ENCODE results near the gene NOG.

The NOG gene

DNA sequence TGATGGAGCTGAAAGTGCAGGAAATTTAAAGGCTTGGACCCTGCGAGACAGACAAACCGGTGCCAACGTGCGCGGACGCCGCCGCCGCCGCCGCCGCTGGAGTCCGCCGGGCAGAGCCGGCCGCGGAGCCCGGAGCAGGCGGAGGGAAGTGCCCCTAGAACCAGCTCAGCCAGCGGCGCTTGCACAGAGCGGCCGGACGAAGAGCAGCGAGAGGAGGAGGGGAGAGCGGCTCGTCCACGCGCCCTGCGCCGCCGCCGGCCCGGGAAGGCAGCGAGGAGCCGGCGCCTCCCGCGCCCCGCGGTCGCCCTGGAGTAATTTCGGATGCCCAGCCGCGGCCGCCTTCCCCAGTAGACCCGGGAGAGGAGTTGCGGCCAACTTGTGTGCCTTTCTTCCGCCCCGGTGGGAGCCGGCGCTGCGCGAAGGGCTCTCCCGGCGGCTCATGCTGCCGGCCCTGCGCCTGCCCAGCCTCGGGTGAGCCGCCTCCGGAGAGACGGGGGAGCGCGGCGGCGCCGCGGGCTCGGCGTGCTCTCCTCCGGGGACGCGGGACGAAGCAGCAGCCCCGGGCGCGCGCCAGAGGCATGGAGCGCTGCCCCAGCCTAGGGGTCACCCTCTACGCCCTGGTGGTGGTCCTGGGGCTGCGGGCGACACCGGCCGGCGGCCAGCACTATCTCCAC is at the start of gene NOG:
NOG (plus strand) TSS at position 54 of the 674 bp plus-strand sequence; CDS start at position 579, 525 bp downstream.
- DNase-seq: no peak

DNA sequence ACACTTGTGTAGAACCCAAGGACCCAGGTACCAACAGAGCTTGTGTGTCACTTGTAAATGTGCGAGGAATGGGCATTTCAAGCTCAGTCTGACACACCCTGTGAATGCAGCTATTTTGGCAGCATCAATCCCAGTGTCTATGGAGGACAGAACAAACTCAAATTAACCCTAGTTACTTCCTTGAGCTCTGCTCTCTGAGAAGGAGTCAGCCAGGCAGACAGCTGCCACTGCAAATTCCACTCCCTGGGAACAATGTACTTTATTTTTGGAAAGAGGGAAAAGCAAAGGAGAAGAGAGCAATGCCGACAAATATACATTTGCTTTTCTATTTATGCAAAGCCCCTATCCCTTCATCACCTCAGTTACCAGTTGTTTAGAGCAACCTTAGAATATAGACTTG is 48.4 kb upstream of the NOG start:
- DNase-seq: no peak

DNA sequence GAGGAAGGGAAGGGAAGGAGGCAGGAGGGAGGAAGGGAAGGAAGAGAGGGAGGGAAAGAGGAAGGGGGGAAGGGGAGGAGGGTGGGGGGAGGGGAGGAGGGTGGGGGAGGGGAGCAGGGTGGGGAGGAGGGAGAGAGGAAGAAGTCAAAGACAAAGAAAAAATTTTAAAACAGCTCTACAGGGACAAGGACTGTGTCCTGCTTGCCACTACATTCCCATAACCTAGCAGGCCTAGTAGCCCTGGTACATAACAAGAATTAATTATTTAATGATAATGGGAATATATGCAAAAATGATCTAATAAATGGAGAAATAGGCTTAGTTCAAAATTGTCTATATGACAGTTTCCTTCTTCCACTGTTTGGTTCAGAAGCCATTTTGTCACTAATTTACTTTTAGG is 47.6 kb upstream of the NOG start:
- DNase-seq: no peak

DNA sequence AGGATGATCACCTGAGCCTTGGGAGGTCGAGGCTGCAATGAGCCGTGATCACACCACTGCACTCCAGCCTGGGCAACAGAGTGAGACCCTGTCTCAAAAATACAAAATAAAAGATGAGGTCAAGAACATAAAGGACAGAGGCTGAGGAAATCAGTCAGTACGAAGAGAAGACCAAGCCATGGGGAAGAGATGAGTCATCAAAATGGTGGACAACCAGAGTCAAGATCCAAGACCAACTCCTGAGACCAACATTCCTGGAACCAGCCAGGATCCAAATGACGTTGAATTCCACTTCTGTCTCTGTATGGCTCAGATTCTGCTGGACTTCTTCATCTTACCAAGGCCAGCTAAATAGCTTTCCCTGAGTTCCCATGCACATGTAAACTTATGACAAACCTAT is 44.8 kb upstream of the NOG start:
- no peak for DNase-seq

DNA sequence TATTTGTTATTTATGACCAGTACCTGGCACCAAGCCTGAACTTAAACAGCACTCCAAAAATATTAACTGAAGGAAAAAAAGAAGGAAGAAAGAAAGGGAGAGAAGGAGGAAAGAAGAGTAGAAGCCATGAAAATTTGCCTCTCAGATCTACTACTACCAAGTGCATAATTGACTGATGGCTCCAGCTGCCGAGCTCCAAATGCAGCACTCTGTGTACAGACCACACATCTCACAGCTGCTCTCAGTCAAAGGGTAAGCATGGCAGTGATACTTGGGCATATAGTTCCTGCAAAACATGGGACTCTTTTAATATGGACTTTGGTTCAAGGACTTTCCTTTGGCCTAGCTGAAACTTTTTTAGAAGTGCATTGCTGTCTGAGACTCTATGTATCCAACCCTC is 44.0 kb upstream of the NOG start:
- no peak for DNase-seq

DNA sequence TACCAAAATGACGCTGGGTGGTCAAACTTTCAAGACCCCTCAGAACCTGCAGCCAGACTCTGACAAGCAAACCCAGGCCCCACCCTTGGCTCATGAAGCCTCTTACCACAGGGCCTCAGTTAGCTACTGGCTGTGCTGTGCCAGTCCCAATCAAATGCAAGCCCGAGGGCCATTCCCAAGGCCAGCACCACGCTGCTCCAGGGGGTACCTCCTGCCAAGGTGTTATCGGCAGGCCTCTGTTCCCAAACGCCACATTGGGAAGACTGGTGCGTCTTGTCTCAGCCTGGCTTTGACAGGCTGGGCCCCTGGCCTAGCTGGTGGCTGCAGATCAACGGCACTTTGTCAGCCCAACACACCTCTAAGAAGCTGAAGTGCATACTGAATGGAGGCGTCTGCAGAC is 35.8 kb upstream of the NOG start:
- DNase-seq: no peak

DNA sequence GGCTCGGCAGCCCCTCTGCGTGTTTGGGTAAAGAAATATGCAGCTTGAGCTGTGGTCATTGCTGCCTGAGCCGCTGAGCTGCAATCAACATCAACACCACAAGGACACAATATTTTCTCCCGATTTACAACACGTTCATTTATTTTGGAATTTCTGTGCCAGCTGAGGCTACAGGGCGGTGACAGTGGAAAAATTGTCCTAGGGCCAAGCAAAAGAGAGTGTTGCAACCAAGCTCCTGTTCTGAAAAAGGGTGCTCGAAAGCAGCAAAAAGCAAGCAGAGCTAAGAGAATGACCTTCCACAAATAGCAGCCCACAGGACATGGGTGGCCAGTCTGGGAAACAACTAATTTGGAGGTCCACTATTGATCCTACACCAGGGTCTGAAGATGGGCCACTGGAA is 35.4 kb upstream of the NOG start:
- DNase-seq: no peak

DNA sequence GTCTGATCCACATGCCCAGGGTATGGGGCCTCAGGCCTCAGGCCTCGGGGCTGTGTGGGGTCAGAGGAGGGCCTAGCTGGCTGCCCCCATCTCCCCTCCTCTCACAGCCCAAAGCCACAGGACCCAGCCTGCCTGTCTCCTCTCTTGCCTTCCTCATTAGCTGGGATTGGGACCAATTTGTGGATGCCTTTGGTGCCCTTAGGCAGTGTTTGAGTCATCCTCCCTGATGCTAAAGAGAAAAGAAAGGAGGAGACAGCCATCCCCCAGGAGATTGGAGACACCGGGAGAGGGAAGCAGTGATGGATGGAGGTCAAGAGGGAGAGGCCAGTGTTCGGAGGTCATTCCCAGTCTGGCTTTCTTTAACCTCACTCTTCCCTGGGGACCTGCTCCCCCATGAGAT is 23.3 kb upstream of the NOG start:
- DNase-seq: no peak

DNA sequence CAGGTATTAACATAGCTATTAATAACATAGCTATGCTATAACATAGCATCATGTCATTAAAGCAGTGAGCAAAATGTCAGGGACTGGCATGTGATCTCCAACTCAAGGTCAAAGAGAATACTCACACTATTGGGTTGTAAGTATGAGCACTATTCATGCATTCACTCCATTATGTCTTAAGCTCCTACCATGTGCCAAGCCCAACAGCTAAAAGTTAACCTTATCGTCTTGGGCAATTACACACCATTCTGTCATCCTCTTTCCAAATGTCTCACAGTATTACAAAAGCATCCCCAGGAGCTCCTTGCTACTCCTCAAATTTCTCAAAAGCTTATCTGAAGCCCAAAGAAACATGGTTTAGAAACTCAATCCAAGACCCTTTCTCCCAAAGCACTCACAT is 22.0 kb upstream of the NOG start:
- DNase-seq: no peak

DNA sequence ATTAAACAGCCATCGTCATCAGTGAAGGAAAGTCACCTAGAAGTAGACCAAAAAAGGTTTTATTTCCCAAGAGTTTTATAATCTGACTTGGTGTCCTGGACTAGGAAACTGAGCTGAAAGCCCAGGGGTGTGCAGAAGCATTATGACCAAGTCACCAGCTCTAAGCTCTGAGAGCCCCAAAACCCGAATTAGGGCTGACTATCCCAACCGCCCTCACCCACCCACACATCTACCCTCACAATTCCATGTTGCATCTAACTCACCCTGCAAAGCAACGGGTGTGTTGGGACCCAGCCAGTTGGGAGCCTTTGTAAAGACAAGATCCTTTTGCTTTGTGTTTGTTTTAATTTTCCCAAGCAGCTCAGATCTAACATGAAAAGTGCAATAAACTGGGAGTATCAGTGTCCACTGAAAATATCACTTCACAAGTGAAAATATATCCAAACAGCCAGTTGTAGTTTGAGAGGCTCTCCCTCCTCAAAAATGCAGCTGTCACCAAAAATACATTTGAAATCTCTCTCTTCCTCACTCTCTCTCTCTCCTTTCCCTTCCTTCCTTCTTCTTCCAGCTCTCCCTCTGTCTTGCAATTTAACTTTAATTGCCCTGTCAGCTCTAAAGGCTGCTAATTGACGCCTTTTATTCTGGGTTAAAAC is 16.2 kb upstream of the NOG start:
- no peak for DNase-seq

DNA sequence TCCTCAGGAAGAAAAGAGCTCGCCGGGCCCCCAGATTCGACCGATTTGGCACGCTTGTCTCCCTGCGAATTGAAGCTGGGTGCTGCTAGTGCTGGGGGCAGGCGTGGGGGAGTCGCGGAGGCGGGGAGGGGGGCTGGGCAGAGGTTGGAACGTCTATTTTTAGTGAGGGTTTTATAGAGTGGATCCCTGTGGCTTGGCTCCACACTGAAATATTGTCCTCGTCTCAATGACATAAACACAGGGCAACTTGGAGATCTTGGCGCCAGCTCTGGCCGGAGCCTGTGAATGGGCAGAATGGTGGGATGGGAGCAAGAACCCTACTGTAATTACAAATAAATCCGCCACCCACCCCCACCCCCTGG is 15.7 kb upstream of the NOG start:
- no peak for DNase-seq

DNA sequence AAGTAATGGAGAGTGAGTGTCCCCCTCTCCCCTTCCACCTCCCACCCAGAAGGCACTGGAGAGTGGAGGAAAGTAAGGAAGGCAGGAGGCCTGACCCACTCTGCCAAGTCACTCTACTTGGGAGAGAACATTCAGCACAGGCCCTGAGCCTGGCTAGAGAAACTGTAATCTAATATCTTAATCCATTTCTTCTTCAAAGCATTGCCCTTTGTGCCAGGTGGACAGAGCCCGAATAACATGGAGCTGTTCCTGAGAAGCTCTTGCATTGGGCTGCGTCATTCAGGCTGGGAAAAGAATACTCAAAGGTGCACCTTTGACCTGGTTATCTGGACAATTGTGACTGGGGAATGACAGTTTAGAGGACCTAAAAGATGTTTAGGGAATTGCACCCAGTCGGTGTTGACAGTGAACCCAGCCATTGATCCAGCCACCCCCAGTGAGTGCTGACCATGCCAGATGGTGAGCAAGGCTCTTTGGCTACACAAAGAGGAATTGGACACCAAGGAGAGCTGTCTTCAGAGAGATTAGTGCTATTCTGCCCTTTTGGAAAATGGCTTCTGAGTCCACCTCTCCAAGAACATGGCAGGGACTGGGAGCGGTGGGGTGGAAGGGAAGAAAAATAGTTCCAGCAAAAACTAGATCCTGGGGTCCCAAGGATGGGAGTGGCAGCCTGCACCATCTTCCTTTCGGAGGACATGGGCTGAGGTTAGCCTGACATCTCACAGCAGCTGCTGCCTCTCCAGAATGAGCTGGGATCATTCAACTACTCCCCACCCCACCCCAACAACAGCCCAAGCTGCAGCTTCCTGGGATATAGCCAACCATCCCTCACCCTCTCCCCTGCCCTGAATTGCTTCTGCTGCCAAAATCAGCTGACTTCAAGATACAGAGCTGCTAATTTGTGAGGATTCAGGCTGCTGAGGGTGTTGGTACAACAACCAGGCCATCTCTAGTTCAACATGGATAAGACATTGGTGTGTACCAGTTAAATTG is 11.6 kb upstream of the NOG start:
- no peak for DNase-seq

DNA sequence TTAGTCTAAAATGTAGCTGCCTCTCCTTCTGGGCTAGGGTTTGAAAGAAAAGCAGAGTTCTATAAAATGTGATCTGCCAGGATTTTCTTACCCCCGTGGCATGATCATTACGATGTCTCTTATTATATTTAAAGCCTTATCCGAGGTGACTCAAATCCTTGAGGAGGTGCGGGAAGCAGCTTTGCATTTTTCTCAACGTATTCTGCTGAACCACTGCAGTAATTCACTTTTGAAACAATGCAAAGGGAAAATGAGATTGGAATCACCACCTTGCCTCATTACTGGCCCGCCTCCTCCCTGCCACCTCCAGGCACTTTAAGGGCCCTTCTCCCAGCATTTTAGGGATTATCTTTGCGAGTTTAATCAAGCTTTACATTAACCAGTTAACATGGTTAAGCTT is 9.7 kb upstream of the NOG start:
- no peak for DNase-seq

DNA sequence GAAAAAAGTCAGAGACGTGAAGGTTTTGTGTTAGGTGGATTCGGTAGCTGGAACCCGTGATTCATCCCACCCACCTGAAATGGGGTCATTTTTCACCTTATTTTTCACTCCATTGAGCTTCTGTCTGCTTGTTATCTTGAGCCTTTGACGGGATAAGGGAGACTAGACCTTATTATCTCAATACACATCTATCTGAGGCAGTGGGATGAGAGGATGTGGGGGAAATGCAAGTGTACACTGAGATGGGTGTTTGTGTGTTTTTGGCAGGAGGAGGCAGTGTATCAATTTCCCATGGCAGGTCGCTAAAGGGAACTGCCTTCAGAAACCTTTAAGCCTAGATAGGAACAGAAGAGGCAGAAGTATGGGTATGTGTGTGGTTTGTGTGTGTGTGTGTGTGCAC is 6.2 kb upstream of the NOG start:
- DNase-seq: no peak

DNA sequence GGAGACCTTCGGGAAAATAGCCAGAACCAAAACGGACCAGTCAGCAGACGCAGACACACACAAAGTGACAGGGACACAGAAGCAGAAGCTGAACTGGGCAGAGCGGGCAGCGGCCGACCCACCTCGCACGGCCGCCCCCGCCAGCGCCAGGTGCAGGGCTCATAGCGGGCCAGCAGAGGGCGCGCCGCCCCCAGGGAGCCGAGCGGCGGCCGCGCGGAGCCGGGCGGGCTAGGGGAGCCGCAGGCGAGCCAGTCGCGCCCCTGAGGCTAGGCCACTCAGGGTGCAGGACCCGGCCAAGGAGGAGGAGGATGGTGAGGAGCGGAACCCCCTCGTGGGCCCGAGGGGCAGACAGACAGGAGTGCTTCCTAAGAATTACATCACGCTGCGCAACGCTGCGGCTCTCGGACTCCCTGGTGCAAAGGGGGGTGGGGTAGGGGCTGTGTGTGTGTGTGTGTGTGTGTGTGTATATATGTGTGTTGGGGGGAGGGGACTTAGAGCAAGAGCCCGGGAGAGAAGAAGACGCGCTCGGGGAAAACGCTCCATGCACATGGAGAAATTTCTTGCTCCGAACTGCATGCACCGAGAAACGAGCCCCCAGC is 913 bp upstream of the NOG start:
- DNase-seq: no peak

DNA sequence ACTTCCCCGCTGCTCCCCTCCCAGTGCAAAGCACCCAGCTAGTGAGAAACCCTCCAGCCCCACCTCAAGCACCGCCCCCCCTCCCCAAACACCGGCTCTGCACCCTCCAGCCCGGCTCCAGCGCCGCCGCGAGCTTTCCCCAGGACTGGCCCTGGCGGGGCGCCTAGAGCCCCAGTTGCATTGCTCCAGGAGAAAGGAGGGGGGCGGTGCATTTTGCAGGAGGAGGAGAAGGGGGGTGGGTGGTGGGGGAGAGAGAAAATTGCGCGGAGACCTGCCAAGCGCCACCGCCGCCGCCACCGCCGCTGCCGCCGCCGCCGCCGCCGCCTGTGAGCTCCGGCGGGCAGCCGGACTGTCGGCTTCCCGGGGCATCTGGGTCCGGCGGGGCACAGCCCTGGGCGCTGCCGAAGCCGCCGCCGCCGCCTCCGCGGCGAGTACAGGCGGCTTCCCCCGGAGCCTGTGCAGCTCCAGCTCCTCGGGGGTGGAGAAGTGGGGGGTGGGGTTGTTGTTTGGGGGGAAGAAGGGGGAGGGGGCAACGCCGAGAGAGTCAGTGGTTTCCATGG is 333 bp upstream of the NOG start:
- DNase-seq: no peak

DNA sequence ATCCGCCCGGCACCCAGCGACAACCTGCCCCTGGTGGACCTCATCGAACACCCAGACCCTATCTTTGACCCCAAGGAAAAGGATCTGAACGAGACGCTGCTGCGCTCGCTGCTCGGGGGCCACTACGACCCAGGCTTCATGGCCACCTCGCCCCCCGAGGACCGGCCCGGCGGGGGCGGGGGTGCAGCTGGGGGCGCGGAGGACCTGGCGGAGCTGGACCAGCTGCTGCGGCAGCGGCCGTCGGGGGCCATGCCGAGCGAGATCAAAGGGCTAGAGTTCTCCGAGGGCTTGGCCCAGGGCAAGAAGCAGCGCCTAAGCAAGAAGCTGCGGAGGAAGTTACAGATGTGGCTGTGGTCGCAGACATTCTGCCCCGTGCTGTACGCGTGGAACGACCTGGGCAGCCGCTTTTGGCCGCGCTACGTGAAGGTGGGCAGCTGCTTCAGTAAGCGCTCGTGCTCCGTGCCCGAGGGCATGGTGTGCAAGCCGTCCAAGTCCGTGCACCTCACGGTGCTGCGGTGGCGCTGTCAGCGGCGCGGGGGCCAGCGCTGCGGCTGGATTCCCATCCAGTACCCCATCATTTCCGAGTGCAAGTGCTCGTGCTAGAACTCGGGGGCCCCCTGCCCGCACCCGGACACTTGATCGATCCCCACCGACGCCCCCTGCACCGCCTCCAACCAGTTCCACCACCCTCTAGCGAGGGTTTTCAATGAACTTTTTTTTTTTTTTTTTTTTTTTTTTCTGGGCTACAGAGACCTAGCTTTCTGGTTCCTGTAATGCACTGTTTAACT is 1.0 kb downstream of the NOG start:
- no peak for DNase-seq

DNA sequence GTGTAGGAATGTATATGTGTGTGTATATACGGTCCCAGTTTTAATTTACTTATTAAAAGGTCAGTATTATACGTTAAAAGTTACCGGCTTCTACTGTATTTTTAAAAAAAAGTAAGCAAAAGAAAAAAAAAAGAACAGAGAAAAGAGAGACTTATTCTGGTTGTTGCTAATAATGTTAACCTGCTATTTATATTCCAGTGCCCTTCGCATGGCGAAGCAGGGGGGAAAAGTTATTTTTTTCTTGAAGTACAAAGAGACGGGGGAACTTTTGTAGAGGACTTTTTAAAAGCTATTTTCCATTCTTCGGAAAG is 1.6 kb downstream of the NOG start:
- DNase-seq: no peak

DNA sequence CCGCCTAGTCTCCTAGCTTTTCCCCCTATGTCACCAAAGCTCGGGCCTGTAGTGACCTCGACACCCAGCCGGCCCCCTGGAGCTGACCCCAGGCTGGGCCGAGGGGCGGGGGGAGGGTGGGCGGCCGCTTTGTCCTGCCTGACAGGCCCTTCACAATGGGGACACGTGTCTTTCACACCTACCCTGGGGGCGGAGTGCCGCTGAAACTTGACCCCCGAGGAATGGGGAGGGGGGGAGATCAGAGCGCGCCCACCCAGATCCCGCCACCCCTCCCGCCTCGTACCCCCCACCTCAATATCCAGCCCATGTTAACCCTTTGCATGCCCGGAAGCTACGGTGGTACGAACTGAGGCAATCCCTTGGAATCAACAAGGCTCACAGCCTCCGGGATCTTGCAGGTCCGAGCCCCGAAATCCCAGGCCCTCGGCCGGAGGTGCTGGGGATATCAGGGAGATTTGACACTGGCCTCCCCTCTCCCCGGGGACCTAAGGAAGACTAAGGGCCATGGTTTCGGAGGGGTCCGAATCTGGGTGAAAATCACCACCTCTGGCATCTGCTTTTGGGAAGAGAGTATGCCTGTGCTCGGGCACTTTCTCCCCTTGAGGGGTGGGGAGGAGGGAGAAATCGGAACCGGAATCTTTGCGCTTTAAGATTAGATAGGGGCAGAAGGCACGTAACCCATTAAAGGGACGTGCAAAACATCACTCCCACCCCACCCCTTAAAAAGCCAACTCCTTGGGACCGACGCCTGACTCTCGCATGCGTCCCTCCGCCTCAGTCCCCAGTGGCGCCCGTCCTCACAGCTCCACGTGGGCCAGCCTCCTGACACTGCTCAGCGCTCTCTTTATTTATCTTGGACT is 2.6 kb downstream of the NOG start:
- DNase-seq: no peak

DNA sequence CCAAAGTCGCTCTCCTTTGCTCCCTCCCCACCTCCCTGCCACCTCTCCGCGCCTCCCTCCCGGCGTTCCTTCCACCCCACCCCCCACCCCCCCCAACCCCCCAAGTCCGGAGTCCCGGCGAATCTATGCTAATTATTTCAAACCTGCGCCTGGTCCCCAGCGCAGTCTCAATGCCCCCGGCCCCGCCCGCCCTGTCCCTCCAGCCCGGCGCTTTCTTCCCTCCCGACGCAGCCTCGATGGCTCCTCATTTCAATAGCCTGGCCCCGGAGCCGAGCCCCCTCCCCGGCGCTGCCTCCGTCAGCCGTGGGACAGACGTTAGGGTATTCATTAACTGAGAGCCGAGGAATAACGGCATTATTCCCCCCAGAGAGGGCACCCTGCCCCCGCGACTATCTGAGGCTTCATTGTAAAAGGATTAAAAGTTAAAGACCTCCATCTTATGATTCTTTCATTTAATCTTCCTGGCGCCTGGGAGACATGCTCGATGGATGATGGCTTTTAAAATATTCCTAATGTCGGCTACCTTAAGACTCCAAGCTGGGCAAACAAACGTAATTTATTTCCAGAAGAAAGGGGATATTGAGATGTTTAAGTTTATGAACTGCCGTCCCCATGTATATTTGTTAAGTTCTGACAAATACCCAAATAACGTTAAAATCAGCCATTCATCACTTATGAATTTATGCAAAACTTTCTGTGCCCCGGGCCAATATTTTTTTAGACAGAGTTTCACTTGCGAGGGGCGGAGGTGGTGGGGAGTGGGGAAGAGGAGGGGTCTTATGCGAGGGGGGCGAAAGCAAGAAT is 3.4 kb downstream of the NOG start:
- DNase-seq: no peak

All from NCI-H187 treated with DMSO at 0.1 percent for 48 hours (cell line).